ENCODE data around the gene PIF1.

The PIF1 gene

GRCh38 chr15:64774629-64775493, 50.6 kb downstream of the PIF1 start:
- DNase-seq (ENCODE audit: low spot score) = no peak

- no peak for DNase-seq (ENCODE audit: low spot score)
Measured at GRCh38 chr15:64774037-64774628, 51.3 kb downstream of the PIF1 start.

DNA sequence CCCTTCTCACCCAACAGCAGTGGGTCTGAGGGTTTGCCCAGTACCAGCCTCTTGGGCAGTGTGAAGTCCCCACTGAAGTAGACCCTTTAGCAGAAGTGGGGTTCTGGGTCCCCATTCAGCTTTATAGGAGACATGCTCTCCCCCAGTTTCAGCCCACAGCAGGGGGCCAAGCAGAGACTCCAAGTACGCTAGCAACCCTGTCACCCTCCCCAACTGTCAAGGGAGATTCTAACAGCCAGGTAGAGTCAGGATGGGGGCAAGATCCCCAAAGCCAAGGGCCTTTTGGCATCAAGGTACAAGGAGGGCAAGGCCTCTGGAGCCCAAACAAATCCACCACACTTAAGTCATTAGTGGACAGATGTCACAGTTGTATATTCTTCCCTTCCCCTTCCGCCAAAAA, 51.8 kb downstream of the PIF1 start:
- no peak for DNase-seq (ENCODE audit: low spot score)

GRCh38 chr15:64772964-64773363, 52.5 kb downstream of the PIF1 start:
- no peak for DNase-seq (ENCODE audit: low spot score)

GRCh38 chr15:64772488-64772887, 53.0 kb downstream of the PIF1 start:
- no peak for DNase-seq (ENCODE audit: low spot score)

GRCh38 chr15:64770626-64771025, 54.8 kb downstream of the PIF1 start:
- no peak for DNase-seq (ENCODE audit: low spot score)

DNA sequence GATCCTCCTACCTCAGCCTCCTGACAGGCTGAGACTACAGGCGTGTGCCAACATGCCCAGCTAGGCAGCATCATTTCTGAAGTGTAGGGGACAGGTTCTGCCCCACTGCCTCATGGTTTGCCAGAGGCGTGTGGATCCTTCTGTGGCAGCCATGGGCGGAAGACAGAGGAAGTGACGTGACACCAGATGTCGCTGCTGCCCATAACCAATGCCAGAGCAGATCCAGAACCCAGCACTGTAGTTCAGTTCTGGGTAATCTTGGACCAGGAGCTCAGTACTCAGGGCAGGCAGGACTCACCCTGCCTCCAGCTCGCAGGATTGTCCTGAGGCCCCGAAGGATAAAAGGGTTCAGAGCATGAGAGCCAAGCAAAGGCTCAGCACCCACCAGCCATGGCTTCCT, 58.2 kb downstream of the PIF1 start:
- DNase-seq (ENCODE audit: low spot score) = no peak

- no peak for DNase-seq (ENCODE audit: low spot score)
Measured at GRCh38 chr15:64766058-64766457, 59.4 kb downstream of the PIF1 start.

Data from germinal center (tissue), 1 donor.